K562 (cell line): ENCODE data around the gene CD55. TPM values are rescaled to one million over a fixed set of nuclear protein-coding genes. Genes with fewer than 3 reads are reported as not detected.

ENCODE experiments used
- AFF1 ChIP-seq, 2 experiments: fragments of 450-650 bp; IDR thresholded peaks; 2 replicates each; pipeline ENCODE4 v1.6.1; 2018; ENCODE audit warnings: mild to moderate bottlenecking in 2 of 2, low read depth in 1 of 2; ENCODE audit not compliant: partially characterized antibody in 2 of 2
- BCL6 ChIP-seq: fragments of 250-450 bp; sonication (Bioruptor Pico); IDR thresholded peaks from 2 replicates; pipeline ENCODE4 v1.4.0; 2020
- CBX8 ChIP-seq: fragments of 200-600 bp; sonication (generic); IDR thresholded peaks from 2 replicates; pipeline ENCODE4 v1.6.1; 2012; ENCODE audit warnings: borderline replicate concordance, mixed run types, low read depth, mild to moderate bottlenecking, moderate library complexity, mixed read lengths, low read length, control low read depth, inconsistent platforms; ENCODE audit not compliant: poor library complexity, severe bottlenecking; ENCODE audit errors: extremely low read depth
- CEBPG ChIP-seq, 3 experiments: fragments of 200-800 bp in 1 of 3; sonication (Bioruptor generic) in 1 of 3; sonication (generic) in 1 of 3; formaldehyde crosslinking in 1 of 3; IDR thresholded peaks in 2 of 3; conservative IDR thresholded peaks in 1 of 3; 2 replicates each; pipeline versions ENCODE4 v1.6.1 to v1.8.0; 2016 to 2022; ENCODE audit warnings: missing compliant biosample characterization in 2 of 3, missing genetic modification characterization in 2 of 3, mild to moderate bottlenecking in 1 of 3, missing genetic modification reagents in 1 of 3
- ERF ChIP-seq: fragments of 450-650 bp; formaldehyde crosslinking; IDR thresholded peaks from 2 replicates; pipeline ENCODE4 v1.4.0; 2020; ENCODE audit warnings: mild to moderate bottlenecking, mixed read lengths
- GABPB2 ChIP-seq: fragments of 250-450 bp; sonication (Bioruptor Pico); conservative IDR thresholded peaks from 2 replicates; pipeline ENCODE4 v1.5.1; 2021; ENCODE audit warnings: mild to moderate bottlenecking
- HMGXB4 ChIP-seq: sonication (generic); formaldehyde crosslinking; IDR thresholded peaks from 2 replicates; pipeline ENCODE4 v1.8.1; 2023; ENCODE audit warnings: mild to moderate bottlenecking, missing genetic modification reagents
- MAZ ChIP-seq, 2 experiments: fragments of 450-650 bp in 1 of 2; sonication (generic) in 1 of 2; formaldehyde crosslinking; IDR thresholded peaks in 1 of 2; conservative IDR thresholded peaks in 1 of 2; 2 replicates each; pipeline versions ENCODE4 v1.4.0 to v1.5.0; 2020; ENCODE audit warnings: mild to moderate bottlenecking in 1 of 2, missing genetic modification reagents in 1 of 2
- MCM7 ChIP-seq, 2 experiments: fragments of 450-650 bp; IDR thresholded peaks; 2 replicates each; pipeline ENCODE4 v1.6.1; 2016 to 2018
- MTF1 ChIP-seq: fragments of 250-450 bp; sonication (Bioruptor Pico); IDR thresholded peaks from 2 replicates; pipeline ENCODE4 v1.9.0; 2021; ENCODE audit warnings: moderate library complexity, mild to moderate bottlenecking, inconsistent platforms, borderline replicate concordance
- NR2F6 ChIP-seq: fragments of 450-650 bp; formaldehyde crosslinking; IDR thresholded peaks from 2 replicates; pipeline ENCODE4 v1.4.0; 2020; ENCODE audit warnings: mild to moderate bottlenecking
- NR4A1 ChIP-seq, 2 experiments: fragments of 250-450 bp in 1 of 2; fragments of 450-650 bp in 1 of 2; sonication (Bioruptor Pico) in 1 of 2; IDR thresholded peaks; 2 replicates each; pipeline versions ENCODE4 v1.4.0 to v1.6.1; 2016 to 2020; ENCODE audit warnings: mild to moderate bottlenecking in 2 of 2, missing compliant biosample characterization in 1 of 2, missing genetic modification characterization in 1 of 2, moderate library complexity in 1 of 2
- PHF21A ChIP-seq: fragments of 450-650 bp; IDR thresholded peaks from 2 replicates; pipeline ENCODE4 v1.6.1; 2017; ENCODE audit warnings: low read depth, borderline replicate concordance
- SNIP1 ChIP-seq: fragments of 450-650 bp; IDR thresholded peaks from 2 replicates; pipeline ENCODE4 v1.7.1; 2017; ENCODE audit warnings: low read depth, mild to moderate bottlenecking
- SUPT5H ChIP-seq: fragments of 450-650 bp; IDR thresholded peaks from 2 replicates; pipeline ENCODE4 v1.6.1; 2016
- THRB ChIP-seq: fragments of 450-650 bp; formaldehyde crosslinking; conservative IDR thresholded peaks from 2 replicates; pipeline ENCODE4 v1.4.0; 2022; ENCODE audit warnings: mild to moderate bottlenecking, missing genetic modification characterization
- ZNF655 ChIP-seq: fragments of 250-450 bp; sonication (Bioruptor Pico); IDR thresholded peaks from 2 replicates; pipeline ENCODE4 v1.5.0; 2021
- polyA plus RNA-seq, 8 experiments: library from polyadenylated mRNA; depleted of rRNA in 4 of 8; stranded (reverse) in 5 of 8; unstranded in 3 of 8; fragments of >200 nt; fragmentation: Nextera tagmentation in 2 of 8; fragmentation: Illumina TruSeq in 1 of 8; extraction: Ambion mirVana in 2 of 8; extraction: Trizol in 1 of 8; gene quantifications; 2 replicates each; pipeline versions ENCODE4 v1.2.1 to v1.2.3, GENCODE V29; 2011 to 2014; ENCODE audit warnings: inconsistent platforms in 1 of 8, missing spikeins in 1 of 8
- total RNA-seq, 7 experiments: library from RNA; depleted of rRNA in 6 of 7; stranded (reverse); fragments of >200 nt in 6 of 7; fragmentation: Illumina TruSeq in 2 of 7; extraction: Trizol in 2 of 7; gene quantifications; 2 replicates each; pipeline versions ENCODE4 v1.2.1 to v1.2.3, GENCODE V29; 2011 to 2021; ENCODE audit warnings: low replicate concordance in 1 of 7

CD55 gene
- total and polyA plus RNA-seq, 9 of the 15 experiments (the other 6 are each of a cell fraction or from before 2014, with no cell fraction given): 17.7 to 150 (median 97.0) TPM

DNA sequence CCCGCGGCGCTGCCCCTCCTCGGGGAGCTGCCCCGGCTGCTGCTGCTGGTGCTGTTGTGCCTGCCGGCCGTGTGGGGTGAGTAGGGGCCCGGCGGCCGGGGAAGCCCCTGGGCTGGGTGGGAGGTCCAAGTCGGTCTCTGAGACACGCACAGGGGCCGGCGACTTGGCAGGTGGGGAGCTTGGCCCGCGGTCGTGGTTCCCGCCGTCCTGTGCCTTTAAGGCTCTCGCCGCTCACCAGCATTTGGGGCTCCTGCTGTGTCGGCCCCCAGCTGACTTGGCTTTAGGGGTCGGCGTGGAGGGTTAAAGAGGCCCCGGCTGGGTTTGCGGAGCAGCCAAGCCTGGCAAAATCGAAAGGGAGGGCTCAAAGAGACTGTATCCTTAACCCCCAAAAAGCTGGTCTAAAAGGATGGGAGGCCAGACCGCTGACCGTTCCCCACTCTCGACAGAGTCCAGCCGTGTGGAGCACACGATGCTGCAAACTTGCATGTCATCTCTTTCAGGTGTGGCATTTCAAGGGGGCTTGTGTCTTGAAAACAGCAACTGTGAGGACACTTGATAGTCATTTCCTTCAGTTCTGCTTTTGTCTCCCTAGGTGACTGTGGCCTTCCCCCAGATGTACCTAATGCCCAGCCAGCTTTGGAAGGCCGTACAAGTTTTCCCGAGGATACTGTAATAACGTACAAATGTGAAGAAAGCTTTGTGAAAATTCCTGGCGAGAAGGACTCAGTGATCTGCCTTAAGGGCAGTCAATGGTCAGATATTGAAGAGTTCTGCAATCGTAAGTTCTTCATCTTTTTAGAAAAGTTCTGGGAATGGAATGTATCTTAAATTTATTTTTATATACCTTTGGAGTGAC is 540 bp downstream of the CD55 start (continued):
- TF ChIP-seq CEBPG (CRISPR knock-in tag; IDR thresholded peaks at IDR 0.05) (0 out of 2 replicates have a peak, but pooled peaks have one; percentile 13), CEBPG (tag; conservative IDR thresholded peaks at IDR 0.05 in 1 of 2, IDR thresholded peaks at IDR 0.05 in 1 of 2) (no peak), MAZ (CRISPR knock-in tag; conservative IDR thresholded peaks at IDR 0.05 in 1 of 2, IDR thresholded peaks at IDR 0.05 in 1 of 2) (no peak), CBX8 (no peak), ZNF655 (CRISPR knock-in tag) (no peak), SUPT5H (no peak), NR4A1 (CRISPR knock-in tag; IDR thresholded peaks at IDR 0.05) (peak; percentile 48; the same call in 1 of the 2 replicates), NR4A1 (tag; IDR thresholded peaks at IDR 0.05) (peak; percentile 17; the same call in 1 of the 2 replicates), MTF1 (CRISPR knock-in tag) (no peak), MCM7 (IDR thresholded peaks at IDR 0.05) (no peak), BCL6 (CRISPR knock-in tag) (no peak), PHF21A (no peak), ERF (CRISPR knock-in tag) (0 out of 2 replicates have a peak, but pooled peaks have one; percentile 33), SNIP1 (no peak), HMGXB4 (CRISPR knock-in tag) (peak; percentile 80; the same call in 1 of the 2 replicates), THRB (CRISPR knock-in tag) (no peak), GABPB2 (CRISPR knock-in tag) (no peak), NR2F6 (CRISPR knock-in tag) (no peak), AFF1 (IDR thresholded peaks at IDR 0.05; ENCODE audit: low read depth in 1 of 2, partially characterized antibody in 2 of 2) (peak in 1 of 2 experiments; percentile 48)
